Stimulated activated CD4-positive, alpha-beta T cell treated with anti-CD3 and anti-CD28 coated beads, Interleukin-1b, Interleukin-23, amount 100 ng/mL, for 1 hour (primary cell): ENCODE results near the gene SMIM28.

ENCODE experiments used
- DNase-seq, 2 donors: peaks; one replicate each; pipeline ENCODE4 v3.0.0-alpha.2; 2020; ENCODE audit warnings: low read depth in 2 of 2

The SMIM28 gene

DNA sequence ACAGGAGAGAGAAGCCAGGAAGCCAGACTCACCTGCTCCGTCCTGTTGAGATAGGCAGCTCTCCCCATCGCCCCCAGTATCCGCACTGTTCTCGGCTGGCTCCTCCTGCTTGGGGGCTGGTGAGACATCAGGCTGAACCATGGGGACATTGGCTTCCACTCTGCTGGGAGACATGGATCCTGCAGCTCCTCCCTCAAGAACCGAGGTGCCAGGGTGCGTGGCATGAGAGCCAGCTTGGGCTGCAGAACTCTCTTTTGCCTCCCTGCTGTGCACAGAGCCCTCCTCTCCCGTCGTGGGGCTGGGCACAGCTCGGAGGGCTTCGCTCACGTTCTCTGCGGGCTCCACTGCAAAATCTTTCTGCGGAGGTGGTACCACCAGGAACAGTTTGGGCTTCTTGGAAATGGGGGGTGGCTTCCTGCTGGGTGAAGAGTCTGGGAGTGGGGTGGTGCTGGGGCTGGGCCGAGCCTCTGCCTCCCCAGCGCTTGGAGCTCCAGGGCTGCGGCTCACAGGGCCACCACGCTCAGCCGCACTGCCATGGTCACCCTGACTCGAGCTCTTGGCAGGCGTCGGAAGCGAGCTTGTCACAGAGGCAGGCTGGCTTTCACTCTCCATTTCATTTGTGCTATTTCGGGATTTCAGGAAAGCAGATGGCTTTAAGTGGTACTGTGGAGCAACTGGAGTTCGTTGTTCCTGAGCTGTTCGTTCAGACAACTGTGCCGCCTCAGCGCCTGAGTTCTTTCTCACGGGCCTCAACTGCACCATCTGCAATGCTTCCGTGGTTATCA lies 52.8 kb downstream of the SMIM28 start:
- DNase-seq = no peak

DNA sequence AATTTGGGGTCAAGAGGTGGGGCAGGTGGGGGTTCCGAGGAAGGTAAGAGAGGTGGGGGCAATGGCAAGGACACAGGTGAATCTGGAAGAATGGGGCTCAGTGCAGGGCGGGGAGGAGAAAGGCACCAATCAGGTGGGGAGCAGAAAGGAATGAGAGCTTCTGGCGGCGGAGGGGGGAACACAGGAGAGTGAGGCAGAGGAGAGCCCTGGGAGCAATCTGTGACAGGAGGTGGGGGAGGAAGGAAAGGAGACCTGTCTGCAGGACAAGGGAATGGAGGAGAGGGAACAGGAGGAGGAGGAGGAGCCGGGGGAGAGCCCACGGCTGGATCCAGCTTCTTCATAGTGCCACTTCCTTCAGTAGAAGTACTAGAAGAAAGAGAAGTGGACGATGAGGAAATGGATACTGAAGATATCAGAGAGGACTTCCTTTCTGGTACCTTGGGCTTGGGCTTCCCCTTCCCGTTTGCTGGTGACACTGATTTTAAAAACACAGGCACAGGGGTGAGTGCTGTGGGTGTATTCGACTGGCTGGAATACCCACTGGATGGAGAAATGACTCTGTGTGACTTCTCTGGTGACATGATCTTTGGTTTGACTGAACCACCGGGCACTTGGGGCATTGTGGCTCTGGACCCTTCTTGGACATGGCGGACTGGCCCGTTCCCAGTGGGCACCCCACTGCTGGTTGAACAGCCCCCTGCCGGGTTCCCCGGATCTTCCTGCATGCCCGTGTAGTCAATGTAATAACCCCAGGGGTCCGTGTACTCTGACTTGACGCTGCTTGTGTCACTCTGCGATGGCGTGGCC lies 53.8 kb downstream of the SMIM28 start:
- no peak for DNase-seq

DNA sequence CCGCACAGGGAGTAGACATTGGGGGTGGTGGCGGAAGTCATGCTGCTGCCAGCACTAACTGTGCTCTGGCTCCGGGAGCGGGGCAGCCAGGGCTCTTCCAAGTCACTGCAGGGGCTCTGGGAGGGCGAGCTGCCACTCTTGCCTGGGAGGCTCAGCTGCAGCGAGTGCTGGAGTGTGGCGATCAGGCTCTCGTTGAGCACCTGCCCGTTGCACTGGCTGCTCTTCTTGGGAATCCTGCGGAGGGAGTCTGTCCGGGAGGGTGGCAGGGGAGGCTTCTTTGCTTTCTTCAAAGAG lies 54.3 kb downstream of the SMIM28 start:
- no peak for DNase-seq
